MM.1S (cell line): ENCODE data around the gene CCNK.

Experiments
- DNase-seq: peaks from one replicate; pipeline ENCODE4 v3.0.0-alpha.2; 2015
- H2AFZ ChIP-seq: fragments of 300-600 bp; sonication (generic); 2 replicates; pipeline ENCODE4 v1.6.0; 2016; ENCODE audit warnings: antibody characterized with exemption, low read length
- H3F3A ChIP-seq: fragments of 300-600 bp; sonication (generic); 2 replicates; pipeline ENCODE4 v1.6.1; 2016; ENCODE audit warnings: mild to moderate bottlenecking, antibody characterized with exemption, low read length, moderate library complexity, mixed read lengths; ENCODE audit not compliant: insufficient read depth
- H3K27ac ChIP-seq: fragments of 300-600 bp; sonication (generic); 2 replicates; pipeline ENCODE4 v1.5.1; 2016; ENCODE audit warnings: mild to moderate bottlenecking, low read length
- H3K27me3 ChIP-seq: fragments of 300-600 bp; sonication (generic); replicated peaks from 2 replicates; pipeline ENCODE4 v1.6.0; 2016; ENCODE audit warnings: low read length; ENCODE audit not compliant: insufficient read depth
- H3K36me3 ChIP-seq: fragments of 300-600 bp; sonication (generic); replicated peaks from 2 replicates; pipeline ENCODE4 v1.6.1; 2016; ENCODE audit warnings: mild to moderate bottlenecking, low read length, mixed read lengths; ENCODE audit not compliant: insufficient read depth
- H3K4me1 ChIP-seq: fragments of 300-600 bp; sonication (generic); 2 replicates; pipeline ENCODE4 v1.6.1; 2016; ENCODE audit warnings: low read length, mixed read lengths
- H3K4me2 ChIP-seq: fragments of 300-600 bp; sonication (generic); 2 replicates; pipeline ENCODE4 v1.6.0; 2016; ENCODE audit warnings: low read depth, low read length
- H3K4me3 ChIP-seq: fragments of 300-600 bp; sonication (generic); 2 replicates; pipeline ENCODE4 v1.5.1; 2016; ENCODE audit warnings: low read length, mixed read lengths
- H3K79me2 ChIP-seq: fragments of 300-600 bp; sonication (generic); 2 replicates; pipeline ENCODE4 v1.6.1; 2016; ENCODE audit warnings: mixed run types, low read length, mixed read lengths
- H3K9ac ChIP-seq: fragments of 300-600 bp; sonication (generic); 2 replicates; pipeline ENCODE4 v1.6.1; 2016; ENCODE audit warnings: low read length, mixed read lengths
- H3K9me2 ChIP-seq: fragments of 300-600 bp; sonication (generic); replicated peaks from 2 replicates; pipeline ENCODE4 v1.6.1; 2016; ENCODE audit warnings: mild to moderate bottlenecking, low read length, mixed read lengths; ENCODE audit not compliant: insufficient read depth
- H3K9me3 ChIP-seq: fragments of 300-600 bp; sonication (generic); replicated peaks from 2 replicates; pipeline ENCODE4 v1.6.1; 2016; ENCODE audit warnings: mild to moderate bottlenecking, low read length, mixed read lengths; ENCODE audit not compliant: insufficient read depth
- H4K20me1 ChIP-seq: fragments of 300-600 bp; sonication (generic); 2 replicates; pipeline ENCODE4 v1.6.1; 2016; ENCODE audit warnings: mild to moderate bottlenecking, low read length, moderate library complexity, mixed read lengths; ENCODE audit not compliant: insufficient read depth
- EZH2 ChIP-seq: fragments of 300-600 bp; sonication (generic); optimal IDR thresholded peaks from 2 replicates; pipeline ENCODE3; 2017; ENCODE audit warnings: low read depth, mild to moderate bottlenecking, antibody characterized with exemption, low read length, mixed read lengths
- EZH2phosphoT487 ChIP-seq: fragments of 300-600 bp; sonication (generic); IDR thresholded peaks from 2 replicates; pipeline ENCODE4 v1.6.1; 2018; ENCODE audit warnings: antibody characterized with exemption, low read length
- TF ChIP-seq, protein P1 (sequence below): fragments of 300-600 bp; sonication (generic); IDR thresholded peaks from 2 replicates; pipeline ENCODE4 v1.5.1; 2016; ENCODE audit warnings: antibody characterized with exemption, low read length, mixed read lengths

Gene CCNK

DNA sequence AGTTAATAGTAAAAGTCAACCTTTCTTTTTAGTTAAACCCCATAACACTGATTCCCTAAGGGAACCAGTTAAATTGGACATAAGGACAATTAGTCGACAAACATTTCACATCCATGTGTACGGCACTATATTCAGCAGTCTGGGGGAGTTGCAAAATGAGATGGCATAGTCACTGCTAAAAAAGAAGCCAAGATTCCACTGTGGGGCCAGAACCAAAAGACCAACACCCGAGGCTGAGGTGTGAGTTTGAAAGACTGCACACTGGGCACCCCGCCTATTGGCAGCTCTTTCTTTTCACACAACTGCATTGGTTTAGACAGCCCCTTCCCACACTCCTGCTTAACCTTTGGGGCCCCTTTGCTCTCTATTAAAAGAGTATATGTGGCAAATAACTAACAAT lies 17.2 kb upstream of the CCNK start:
- no peaks in the 10 kb centered on the region for H3F3A ChIP-seq
- no peaks in the 10 kb centered on the region for H3K4me1 ChIP-seq
- no peak overlapping the region for H2AFZ ChIP-seq
- no peak overlapping the region for H3K4me3 ChIP-seq
- no peak overlapping the region for H3K9ac ChIP-seq
- no peak for DNase-seq
- H3K4me2 ChIP-seq, result no peak overlapping the region
- no peak for TF ChIP-seq EZH2
- TF ChIP-seq, protein P1, sequence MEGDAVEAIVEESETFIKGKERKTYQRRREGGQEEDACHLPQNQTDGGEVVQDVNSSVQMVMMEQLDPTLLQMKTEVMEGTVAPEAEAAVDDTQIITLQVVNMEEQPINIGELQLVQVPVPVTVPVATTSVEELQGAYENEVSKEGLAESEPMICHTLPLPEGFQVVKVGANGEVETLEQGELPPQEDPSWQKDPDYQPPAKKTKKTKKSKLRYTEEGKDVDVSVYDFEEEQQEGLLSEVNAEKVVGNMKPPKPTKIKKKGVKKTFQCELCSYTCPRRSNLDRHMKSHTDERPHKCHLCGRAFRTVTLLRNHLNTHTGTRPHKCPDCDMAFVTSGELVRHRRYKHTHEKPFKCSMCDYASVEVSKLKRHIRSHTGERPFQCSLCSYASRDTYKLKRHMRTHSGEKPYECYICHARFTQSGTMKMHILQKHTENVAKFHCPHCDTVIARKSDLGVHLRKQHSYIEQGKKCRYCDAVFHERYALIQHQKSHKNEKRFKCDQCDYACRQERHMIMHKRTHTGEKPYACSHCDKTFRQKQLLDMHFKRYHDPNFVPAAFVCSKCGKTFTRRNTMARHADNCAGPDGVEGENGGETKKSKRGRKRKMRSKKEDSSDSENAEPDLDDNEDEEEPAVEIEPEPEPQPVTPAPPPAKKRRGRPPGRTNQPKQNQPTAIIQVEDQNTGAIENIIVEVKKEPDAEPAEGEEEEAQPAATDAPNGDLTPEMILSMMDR, result no peak
- no peaks in the 10 kb centered on the region for H3K9me2 ChIP-seq
- no peaks in the 10 kb centered on the region for H3K27me3 ChIP-seq
- no peaks in the 10 kb centered on the region for H3K9me3 ChIP-seq
- H3K27ac ChIP-seq, result no peak overlapping the region
- H3K79me2 ChIP-seq, result peaks cover 5% of the 10 kb centered on the region; the same call in 1 of the 2 replicates
- H3K36me3 ChIP-seq, result no peaks in the 10 kb centered on the region
- H4K20me1 ChIP-seq, result no peaks in the 10 kb centered on the region

DNA sequence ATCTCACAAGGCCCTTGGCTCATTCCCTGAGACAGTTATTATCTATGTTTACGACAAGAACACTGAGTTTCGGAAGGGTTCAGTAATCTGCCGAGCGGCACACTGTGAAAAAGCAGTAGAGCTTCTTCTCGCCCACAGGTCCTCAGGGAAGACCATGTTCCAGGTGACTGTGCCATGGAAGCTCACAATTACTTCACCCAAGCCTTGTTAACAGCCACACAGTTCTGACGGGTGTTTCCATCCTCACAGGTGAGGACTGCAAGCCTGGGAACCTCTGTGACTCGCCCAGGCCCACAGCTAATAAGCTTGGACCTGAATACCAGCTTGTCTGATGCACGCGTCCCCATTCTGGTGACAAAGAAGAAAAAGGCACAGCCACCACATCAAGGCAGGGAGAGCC lies 15.9 kb upstream of the CCNK start:
- H4K20me1 ChIP-seq, result no peaks in the 10 kb centered on the region

DNA sequence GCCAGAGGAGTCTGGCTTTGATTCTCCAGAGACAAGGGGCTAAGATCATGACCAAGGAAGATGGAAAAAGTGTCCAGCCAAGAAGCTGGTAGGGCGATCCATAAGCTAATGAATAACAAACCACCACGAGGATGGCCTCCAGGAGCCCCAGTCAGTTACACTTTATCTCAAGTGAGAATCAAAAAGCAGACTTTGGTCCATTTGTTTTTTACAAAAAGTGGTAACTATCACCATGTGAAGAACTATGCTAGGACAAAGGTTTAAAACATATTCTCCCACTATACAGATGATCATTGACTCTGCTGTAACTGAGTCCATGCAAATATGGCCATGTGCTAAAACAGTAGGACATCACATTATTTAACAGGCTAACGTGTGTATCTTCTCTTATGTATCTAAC lies 14.5 kb upstream of the CCNK start:
- TF ChIP-seq, protein P1, result no peak
- no peak for TF ChIP-seq EZH2
- no peak for TF ChIP-seq EZH2phosphoT487
- no peak overlapping the region for H3K27ac ChIP-seq
- H3K9me3 ChIP-seq, result no peaks in the 10 kb centered on the region
- H3K4me2 ChIP-seq, result no peak overlapping the region
- no peak for DNase-seq
- H3K4me1 ChIP-seq, result no peaks in the 10 kb centered on the region
- no peaks in the 10 kb centered on the region for H4K20me1 ChIP-seq
- H3K9ac ChIP-seq, result no peak overlapping the region
- peaks cover 26% of the 10 kb centered on the region for H3K79me2 ChIP-seq
- H2AFZ ChIP-seq, result no peak overlapping the region
- no peak overlapping the region for H3K4me3 ChIP-seq
- no peaks in the 10 kb centered on the region for H3K36me3 ChIP-seq
- H3K27me3 ChIP-seq, result no peaks in the 10 kb centered on the region
- no peaks in the 10 kb centered on the region for H3F3A ChIP-seq
- H3K9me2 ChIP-seq, result no peaks in the 10 kb centered on the region

More for the DNA sequence above, 15.9 kb upstream of the CCNK start:
- Histone ChIP-seq H3K4me3 (no peak overlapping the region), H3K27me3 (no peaks in the 10 kb centered on the region), H3K4me1 (no peaks in the 10 kb centered on the region), H3K9me2 (no peaks in the 10 kb centered on the region), H3K36me3 (no peaks in the 10 kb centered on the region), H3K79me2 (peaks cover 13% of the 10 kb centered on the region; the same call in 1 of the 2 replicates), H3F3A (no peaks in the 10 kb centered on the region), H3K4me2 (no peak overlapping the region), H3K27ac (no peak overlapping the region), H3K9ac (no peak overlapping the region), H2AFZ (no peak overlapping the region), H3K9me3 (no peaks in the 10 kb centered on the region)
- TF ChIP-seq EZH2 (no peak), EZH2phosphoT487 (no peak)
- TF ChIP-seq, protein P1, result no peak
- no peak for DNase-seq
